CD4-positive, alpha-beta T cell treated with Interleukin-15 for 1 hour (primary cell): ENCODE data around the gene MAP1S.

Source experiments
- DNase-seq: peaks from one replicate; pipeline ENCODE4 v3.0.0-alpha.2; 2020

Gene MAP1S

GRCh38 chr19:17741456-17741855, 22.2 kb downstream of the MAP1S start:
- no peak for DNase-seq

GRCh38 chr19:17743874-17744580, 24.7 kb downstream of the MAP1S start:
- peak; percentile 55 for DNase-seq

GRCh38 chr19:17747205-17748098, 28.2 kb downstream of the MAP1S start:
- peak; percentile 96 for DNase-seq

GRCh38 chr19:17748884-17749638, 29.8 kb downstream of the MAP1S start:
- no peak for DNase-seq

GRCh38 chr19:17749912-17750317, 30.6 kb downstream of the MAP1S start:
- DNase-seq: peak; percentile 28

GRCh38 chr19:17751103-17751911, 32.0 kb downstream of the MAP1S start, which contains the start of gene FCHO1:
Gene FCHO1, plus strand, starts transcription at chr19:17751477. Its CDS starts 3,688 bp downstream, at chr19:17755165.
- peak; percentile 89 for DNase-seq

- DNase-seq: no peak
Observed at GRCh38 chr19:17751912-17752273, 32.6 kb downstream of the MAP1S start.

GRCh38 chr19:17752865-17753639, 33.8 kb downstream of the MAP1S start:
- DNase-seq: no peak

GRCh38 chr19:17753976-17754375, 34.7 kb downstream of the MAP1S start:
- DNase-seq: no peak

GRCh38 chr19:17754634-17755442, 35.6 kb downstream of the MAP1S start:
- DNase-seq: peak; percentile 64

GRCh38 chr19:17755443-17755890, 36.2 kb downstream of the MAP1S start:
- no peak for DNase-seq

- DNase-seq: peak; percentile 69
Observed at GRCh38 chr19:17755977-17756670, 36.8 kb downstream of the MAP1S start.

GRCh38 chr19:17757125-17757524, 37.8 kb downstream of the MAP1S start:
- no peak for DNase-seq

GRCh38 chr19:17758515-17758914, 39.2 kb downstream of the MAP1S start:
- DNase-seq: no peak

- no peak for DNase-seq
Observed at GRCh38 chr19:17761148-17761547, 41.9 kb downstream of the MAP1S start.

- DNase-seq: peak; percentile 55
Observed at GRCh38 chr19:17762505-17763229, 43.4 kb downstream of the MAP1S start.

GRCh38 chr19:17764348-17764747, 45.1 kb downstream of the MAP1S start:
- DNase-seq: no peak

GRCh38 chr19:17765069-17765618, 45.9 kb downstream of the MAP1S start:
- peak; percentile 76 for DNase-seq
